K562 (cell line): Measurements from ENCODE around the gene NUTM1. TPM values are rescaled to one million over a fixed set of nuclear protein-coding genes. Genes with fewer than 3 reads are reported as not detected.

Experiments
- ELF1 ChIP-seq: fragments of 200-800 bp; sonication (Bioruptor generic); IDR thresholded peaks from 2 replicates; pipeline ENCODE4 v1.6.1; 2016; ENCODE audit warnings: missing genetic modification characterization, missing compliant biosample characterization
- HMG20A ChIP-seq: fragments of 450-650 bp; formaldehyde crosslinking; conservative IDR thresholded peaks from 2 replicates; pipeline ENCODE4 v1.4.0; 2020; ENCODE audit warnings: mild to moderate bottlenecking, mixed read lengths
- L3MBTL2 ChIP-seq: fragments of 450-650 bp; IDR thresholded peaks from 2 replicates; pipeline ENCODE4 v1.6.1; 2016; ENCODE audit warnings: mild to moderate bottlenecking, moderate library complexity
- MTA1 ChIP-seq: fragments of 450-650 bp; IDR thresholded peaks from 2 replicates; pipeline ENCODE4 v1.6.1; 2017; ENCODE audit warnings: borderline replicate concordance
- NCOA6 ChIP-seq: fragments of 450-650 bp; IDR thresholded peaks from 2 replicates; pipeline ENCODE4 v1.6.1; 2017; ENCODE audit warnings: mild to moderate bottlenecking
- RBBP5 ChIP-seq: fragments of 200-600 bp; sonication (generic); IDR thresholded peaks from 2 replicates; pipeline ENCODE4 v1.6.1; 2012; ENCODE audit warnings: borderline replicate concordance, mild to moderate bottlenecking, low read length, control low read depth, inconsistent platforms; ENCODE audit not compliant: insufficient read depth, poor library complexity, severe bottlenecking
- RCOR1 ChIP-seq, 2 experiments: IDR thresholded peaks; 2 replicates each; pipeline ENCODE4 v1.6.1; 2012; ENCODE audit warnings: low read depth in 2 of 2, low read length in 2 of 2, borderline replicate concordance in 1 of 2, improper control_type of control experiment in 1 of 2
- SIN3B ChIP-seq: fragments of 450-650 bp; IDR thresholded peaks from 2 replicates; pipeline ENCODE4 v1.6.1; 2017; ENCODE audit warnings: low read depth, mild to moderate bottlenecking, moderate library complexity
- SLC30A9 ChIP-seq: fragments of 250-450 bp; sonication (Bioruptor Pico); IDR thresholded peaks from 2 replicates; pipeline ENCODE4 v1.8.0; 2022; ENCODE audit warnings: mild to moderate bottlenecking, moderate library complexity
- TAF15 ChIP-seq: fragments of 200-400 bp; formaldehyde crosslinking; IDR thresholded peaks from 2 replicates; pipeline ENCODE4 v1.6.1; 2017; ENCODE audit warnings: mild to moderate bottlenecking, low read depth, low read length, moderate library complexity
- TARDBP ChIP-seq: fragments of 450-650 bp; IDR thresholded peaks from 2 replicates; pipeline ENCODE4 v1.6.1; 2016
- ZNF175 ChIP-seq: fragments of 200-800 bp; sonication (Bioruptor generic); IDR thresholded peaks from 2 replicates; pipeline ENCODE4 v1.6.1; 2016; ENCODE audit warnings: low read depth, mild to moderate bottlenecking, missing genetic modification characterization, missing compliant biosample characterization
- ZNF311 ChIP-seq: fragments of 250-450 bp; sonication (Bioruptor Pico); IDR thresholded peaks from 2 replicates; pipeline ENCODE4 v1.4.0; 2020; ENCODE audit warnings: mild to moderate bottlenecking, moderate library complexity
- ZNF324 ChIP-seq: fragments of 250-450 bp; sonication (Bioruptor Pico); IDR thresholded peaks from 2 replicates; pipeline ENCODE4 v1.4.0; 2020; ENCODE audit warnings: mild to moderate bottlenecking
- ZNF444 ChIP-seq: fragments of 250-450 bp; sonication (Bioruptor Pico); IDR thresholded peaks from 2 replicates; pipeline ENCODE4 v1.4.0; 2020; ENCODE audit warnings: mild to moderate bottlenecking, moderate library complexity
- ZNF717 ChIP-seq: fragments of 250-450 bp; sonication (Bioruptor Pico); IDR thresholded peaks from 2 replicates; pipeline ENCODE4 v1.5.0; 2021
- polyA plus RNA-seq, 8 experiments: library from polyadenylated mRNA; depleted of rRNA in 4 of 8; stranded (reverse) in 5 of 8; unstranded in 3 of 8; fragments of >200 nt; fragmentation: Nextera tagmentation in 2 of 8; fragmentation: Illumina TruSeq in 1 of 8; extraction: Ambion mirVana in 2 of 8; extraction: Trizol in 1 of 8; gene quantifications; 2 replicates each; pipeline versions ENCODE4 v1.2.1 to v1.2.3, GENCODE V29; 2011 to 2014; ENCODE audit warnings: inconsistent platforms in 1 of 8, missing spikeins in 1 of 8
- total RNA-seq, 7 experiments: library from RNA; depleted of rRNA in 6 of 7; stranded (reverse); fragments of >200 nt in 6 of 7; fragmentation: Illumina TruSeq in 2 of 7; extraction: Trizol in 2 of 7; gene quantifications; 2 replicates each; pipeline versions ENCODE4 v1.2.1 to v1.2.3, GENCODE V29; 2011 to 2021; ENCODE audit warnings: low replicate concordance in 1 of 7
- TF ChIP-seq, protein P1 (sequence below): fragments of 250-450 bp; sonication (Bioruptor Pico); IDR thresholded peaks from 2 replicates; pipeline ENCODE4 v1.8.0; 2021; ENCODE audit warnings: moderate library complexity, mild to moderate bottlenecking, inconsistent platforms
- TF ChIP-seq, protein P2 (sequence below): fragments of 450-650 bp; IDR thresholded peaks from 2 replicates; pipeline ENCODE4 v1.6.1; 2018; ENCODE audit not compliant: partially characterized antibody
- TF ChIP-seq, protein P3 (sequence below): fragments of 250-450 bp; sonication (Bioruptor Pico); IDR thresholded peaks from 2 replicates; pipeline ENCODE4 v1.5.0; 2021
- TF ChIP-seq, protein P4 (sequence below): fragments of 250-450 bp; sonication (Bioruptor Pico); IDR thresholded peaks from 2 replicates; pipeline ENCODE4 v1.5.1; 2021; ENCODE audit warnings: mild to moderate bottlenecking

The NUTM1 gene
- total and polyA plus RNA-seq, 9 of the 15 experiments (the other 6 are each of a cell fraction or from before 2014, with no cell fraction given) = 0.01 to 0.05 (median 0.04) TPM; not detected in 4

DNA sequence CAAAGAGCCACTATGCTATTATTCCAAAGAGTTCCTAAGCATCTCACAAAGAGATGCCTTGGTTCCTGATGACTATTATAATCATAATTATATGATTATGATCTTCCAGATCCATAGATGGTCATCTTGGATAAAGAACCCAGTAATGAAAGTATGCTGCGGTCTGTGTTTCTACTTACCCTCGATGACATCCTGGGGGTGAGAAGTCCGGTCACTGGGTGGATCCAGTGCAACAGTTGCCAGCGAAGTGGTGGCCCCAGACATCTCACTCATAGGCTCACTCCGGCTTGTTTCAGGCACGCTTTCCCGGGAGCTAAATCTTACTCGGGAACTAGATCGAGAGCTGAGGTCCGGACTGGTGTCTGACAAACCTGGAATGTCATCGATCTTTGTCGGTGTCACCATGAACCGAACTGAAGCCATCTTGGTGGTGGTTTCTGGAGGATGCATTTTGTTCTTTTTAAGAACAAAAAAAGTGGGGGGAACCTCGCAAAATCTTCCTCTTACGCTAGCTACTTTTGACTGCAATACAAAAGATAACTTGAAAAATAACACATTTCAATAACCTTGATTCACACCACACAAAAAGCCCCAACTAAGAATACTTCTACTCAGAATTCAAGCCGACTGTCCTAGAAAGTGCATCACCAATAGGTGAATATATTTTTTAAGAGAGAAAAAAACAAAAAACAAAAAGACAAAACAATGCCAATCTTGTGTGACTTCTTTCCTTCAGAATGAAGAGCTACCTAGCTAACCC, 6.7 kb upstream of the NUTM1 start (continued):
- TF ChIP-seq ZNF444 (peak; percentile 55; the same call in 1 of the 2 replicates), ZNF717 (CRISPR knock-in tag) (no peak), NCOA6 (no peak), TAF15 (no peak), ZNF175 (peak; percentile 75; the same call in 1 of the 2 replicates), MTA1 (no peak), ELF1 (tag) (no peak), SLC30A9 (CRISPR knock-in tag) (no peak), L3MBTL2 (no peak), ZNF324 (CRISPR knock-in tag) (peak; percentile 65; the same call in 1 of the 2 replicates), RBBP5 (no peak), TARDBP (no peak), RCOR1 (IDR thresholded peaks at IDR 0.05; ENCODE audit: borderline replicate concordance in 1 of 2, low read depth in 2 of 2, low read length in 2 of 2) (no peak), ZNF311 (CRISPR knock-in tag) (peak; percentile 98), SIN3B (no peak), HMG20A (CRISPR knock-in tag) (no peak)
- TF ChIP-seq, protein P1, sequence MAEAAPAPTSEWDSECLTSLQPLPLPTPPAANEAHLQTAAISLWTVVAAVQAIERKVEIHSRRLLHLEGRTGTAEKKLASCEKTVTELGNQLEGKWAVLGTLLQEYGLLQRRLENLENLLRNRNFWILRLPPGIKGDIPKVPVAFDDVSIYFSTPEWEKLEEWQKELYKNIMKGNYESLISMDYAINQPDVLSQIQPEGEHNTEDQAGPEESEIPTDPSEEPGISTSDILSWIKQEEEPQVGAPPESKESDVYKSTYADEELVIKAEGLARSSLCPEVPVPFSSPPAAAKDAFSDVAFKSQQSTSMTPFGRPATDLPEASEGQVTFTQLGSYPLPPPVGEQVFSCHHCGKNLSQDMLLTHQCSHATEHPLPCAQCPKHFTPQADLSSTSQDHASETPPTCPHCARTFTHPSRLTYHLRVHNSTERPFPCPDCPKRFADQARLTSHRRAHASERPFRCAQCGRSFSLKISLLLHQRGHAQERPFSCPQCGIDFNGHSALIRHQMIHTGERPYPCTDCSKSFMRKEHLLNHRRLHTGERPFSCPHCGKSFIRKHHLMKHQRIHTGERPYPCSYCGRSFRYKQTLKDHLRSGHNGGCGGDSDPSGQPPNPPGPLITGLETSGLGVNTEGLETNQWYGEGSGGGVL (CRISPR knock-in tag) = 0 out of 2 replicates have a peak, but pooled peaks have one; percentile 43
- TF ChIP-seq, protein P2, sequence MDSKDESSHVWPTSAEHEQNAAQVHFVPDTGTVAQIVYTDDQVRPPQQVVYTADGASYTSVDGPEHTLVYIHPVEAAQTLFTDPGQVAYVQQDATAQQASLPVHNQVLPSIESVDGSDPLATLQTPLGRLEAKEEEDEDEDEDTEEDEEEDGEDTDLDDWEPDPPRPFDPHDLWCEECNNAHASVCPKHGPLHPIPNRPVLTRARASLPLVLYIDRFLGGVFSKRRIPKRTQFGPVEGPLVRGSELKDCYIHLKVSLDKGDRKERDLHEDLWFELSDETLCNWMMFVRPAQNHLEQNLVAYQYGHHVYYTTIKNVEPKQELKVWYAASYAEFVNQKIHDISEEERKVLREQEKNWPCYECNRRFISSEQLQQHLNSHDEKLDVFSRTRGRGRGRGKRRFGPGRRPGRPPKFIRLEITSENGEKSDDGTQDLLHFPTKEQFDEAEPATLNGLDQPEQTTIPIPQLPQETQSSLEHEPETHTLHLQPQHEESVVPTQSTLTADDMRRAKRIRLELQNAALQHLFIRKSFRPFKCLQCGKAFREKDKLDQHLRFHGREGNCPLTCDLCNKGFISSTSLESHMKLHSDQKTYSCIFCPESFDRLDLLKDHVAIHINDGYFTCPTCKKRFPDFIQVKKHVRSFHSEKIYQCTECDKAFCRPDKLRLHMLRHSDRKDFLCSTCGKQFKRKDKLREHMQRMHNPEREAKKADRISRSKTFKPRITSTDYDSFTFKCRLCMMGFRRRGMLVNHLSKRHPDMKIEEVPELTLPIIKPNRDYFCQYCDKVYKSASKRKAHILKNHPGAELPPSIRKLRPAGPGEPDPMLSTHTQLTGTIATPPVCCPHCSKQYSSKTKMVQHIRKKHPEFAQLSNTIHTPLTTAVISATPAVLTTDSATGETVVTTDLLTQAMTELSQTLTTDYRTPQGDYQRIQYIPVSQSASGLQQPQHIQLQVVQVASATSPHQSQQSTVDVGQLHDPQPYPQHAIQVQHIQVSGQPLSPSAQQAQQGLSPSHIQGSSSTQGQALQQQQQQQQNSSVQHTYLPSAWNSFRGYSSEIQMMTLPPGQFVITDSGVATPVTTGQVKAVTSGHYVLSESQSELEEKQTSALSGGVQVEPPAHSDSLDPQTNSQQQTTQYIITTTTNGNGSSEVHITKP = no peak
- TF ChIP-seq, protein P3, sequence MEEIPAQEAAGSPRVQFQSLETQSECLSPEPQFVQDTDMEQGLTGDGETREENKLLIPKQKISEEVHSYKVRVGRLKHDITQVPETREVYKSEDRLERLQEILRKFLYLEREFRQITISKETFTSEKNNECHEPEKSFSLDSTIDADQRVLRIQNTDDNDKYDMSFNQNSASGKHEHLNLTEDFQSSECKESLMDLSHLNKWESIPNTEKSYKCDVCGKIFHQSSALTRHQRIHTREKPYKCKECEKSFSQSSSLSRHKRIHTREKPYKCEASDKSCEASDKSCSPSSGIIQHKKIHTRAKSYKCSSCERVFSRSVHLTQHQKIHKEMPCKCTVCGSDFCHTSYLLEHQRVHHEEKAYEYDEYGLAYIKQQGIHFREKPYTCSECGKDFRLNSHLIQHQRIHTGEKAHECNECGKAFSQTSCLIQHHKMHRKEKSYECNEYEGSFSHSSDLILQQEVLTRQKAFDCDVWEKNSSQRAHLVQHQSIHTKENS (CRISPR knock-in tag) = no peak
- TF ChIP-seq, protein P4, sequence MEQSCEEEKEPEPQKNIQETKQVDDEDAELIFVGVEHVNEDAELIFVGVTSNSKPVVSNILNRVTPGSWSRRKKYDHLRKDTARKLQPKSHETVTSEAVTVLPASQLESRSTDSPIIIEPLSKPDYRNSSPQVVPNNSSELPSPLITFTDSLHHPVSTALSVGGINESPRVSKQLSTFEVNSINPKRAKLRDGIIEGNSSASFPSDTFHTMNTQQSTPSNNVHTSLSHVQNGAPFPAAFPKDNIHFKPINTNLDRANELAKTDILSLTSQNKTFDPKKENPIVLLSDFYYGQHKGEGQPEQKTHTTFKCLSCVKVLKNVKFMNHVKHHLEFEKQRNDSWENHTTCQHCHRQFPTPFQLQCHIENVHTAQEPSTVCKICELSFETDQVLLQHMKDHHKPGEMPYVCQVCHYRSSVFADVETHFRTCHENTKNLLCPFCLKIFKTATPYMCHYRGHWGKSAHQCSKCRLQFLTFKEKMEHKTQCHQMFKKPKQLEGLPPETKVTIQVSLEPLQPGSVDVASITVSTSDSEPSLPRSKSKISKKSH (CRISPR knock-in tag) = no peak
